HG02981 (cell line): ENCODE measurements around the gene SOBP.
"Not testable (repeated sequence)": the region's sequence is repeated elsewhere in the genome, so short reads cannot be mapped to it uniquely, and the experiment has no call there.

Experiments
- ATAC-seq: cut with Tn5 transposase; IDR thresholded peaks from one replicate; pipeline ENCODE4 v1.9.1; 2021; ENCODE audit warnings: mild to moderate bottlenecking, moderate library complexity; ENCODE audit not compliant: unreplicated experiment

Gene SOBP

GRCh38 chr6:107550241-107550840 lies 60.4 kb downstream of the SOBP start:
- no peak for ATAC-seq

DNA sequence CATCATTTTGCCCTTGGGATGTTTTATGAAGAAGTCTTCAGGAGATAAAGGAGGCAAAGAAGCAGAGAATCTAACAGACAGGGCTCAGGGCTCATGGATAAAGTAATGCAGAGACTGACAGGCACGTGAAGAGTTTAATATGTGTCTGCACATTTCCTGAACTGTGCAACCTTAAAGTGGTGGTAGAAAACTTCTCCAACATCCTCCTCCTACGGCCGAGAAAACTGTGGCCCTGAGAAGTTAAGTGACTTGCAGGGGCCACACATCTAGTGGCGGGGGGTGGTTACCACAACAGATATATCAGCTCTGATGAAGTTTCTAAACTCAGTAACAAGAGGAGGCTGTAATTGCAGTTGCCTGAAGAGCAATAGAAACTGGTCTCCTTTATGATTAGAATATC lies 61.0 kb downstream of the SOBP start:
- ATAC-seq: no peak

DNA sequence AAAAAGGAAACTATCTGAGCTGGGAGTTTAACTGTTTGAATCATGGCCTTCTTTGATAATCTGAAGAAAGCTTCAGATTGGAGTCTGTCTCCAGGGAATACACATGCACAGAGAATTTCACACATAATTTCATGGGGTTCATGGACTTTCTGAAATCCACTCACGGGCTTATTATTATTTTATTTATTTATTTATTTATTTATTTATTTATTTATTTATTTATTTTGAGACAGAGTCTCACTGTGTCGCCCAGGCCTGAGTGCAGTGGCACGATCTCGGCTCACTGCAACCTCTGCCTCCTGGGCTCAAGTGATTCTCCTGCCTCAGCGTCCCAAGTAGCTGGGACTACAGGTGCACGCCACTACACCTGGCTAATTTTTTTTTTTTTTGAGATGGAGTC lies 63.2 kb downstream of the SOBP start:
- ATAC-seq: not testable (repeated sequence)

DNA sequence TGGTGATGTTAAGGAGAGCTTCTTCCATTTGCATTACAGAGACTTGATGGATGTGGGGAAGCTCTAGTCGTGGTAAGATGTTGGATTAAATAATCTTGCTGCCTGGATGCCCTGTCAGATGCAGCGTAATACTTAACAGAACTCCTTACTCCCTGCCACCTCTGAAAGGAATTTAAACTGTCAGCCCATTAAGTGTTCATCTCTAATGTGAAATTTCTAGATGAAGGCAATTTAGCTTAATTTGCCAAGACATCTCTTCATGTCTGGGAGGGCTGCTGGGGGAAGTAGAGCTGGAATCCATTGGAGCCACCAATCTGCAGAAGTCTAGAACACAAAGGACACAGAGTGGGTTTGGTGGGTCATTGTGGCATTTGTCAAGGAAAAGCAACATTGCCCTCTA lies 64.4 kb downstream of the SOBP start:
- ATAC-seq: no peak

- ATAC-seq: no peak
Measured at GRCh38 chr6:107554918-107555317, 65.0 kb downstream of the SOBP start.

DNA sequence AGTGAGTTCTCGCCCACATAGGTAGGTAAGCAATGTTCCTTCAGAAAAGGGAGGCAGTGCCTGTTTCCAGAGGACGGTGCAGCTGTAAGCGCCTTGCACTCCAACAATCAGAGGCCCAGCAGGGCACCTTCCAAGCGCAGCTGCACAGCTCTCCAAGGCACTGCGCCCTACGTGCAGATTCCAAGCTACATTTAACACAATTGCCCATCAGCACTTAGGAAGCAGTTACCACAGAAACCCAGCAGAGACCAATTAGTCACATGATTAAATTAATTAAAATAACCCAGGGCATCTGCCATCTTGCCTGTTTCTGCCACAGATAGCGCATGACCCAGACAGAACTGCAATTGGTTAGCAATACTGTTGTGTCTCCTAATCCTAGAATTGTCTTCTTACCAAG lies 65.5 kb downstream of the SOBP start:
- no peak for ATAC-seq

GRCh38 chr6:107556082-107556481 lies 66.2 kb downstream of the SOBP start:
- ATAC-seq: no peak

DNA sequence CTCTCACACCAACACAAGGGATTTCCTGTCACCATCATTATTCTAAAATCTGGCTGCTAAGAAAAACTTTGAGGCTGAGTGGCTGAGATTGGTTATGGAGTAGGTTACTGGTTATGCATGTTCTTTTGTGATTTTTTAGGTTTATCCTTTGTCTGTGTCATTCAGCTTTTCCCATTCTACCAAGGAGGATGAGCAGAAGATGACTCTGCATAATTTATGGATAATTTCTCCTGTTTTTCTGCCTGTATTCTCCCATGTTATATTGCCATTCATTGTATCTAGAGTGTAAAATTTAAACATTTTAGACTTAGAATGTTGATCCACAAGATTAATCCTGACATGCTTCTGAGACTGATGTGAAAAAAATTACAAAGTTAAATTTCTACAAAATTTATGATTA lies 67.8 kb downstream of the SOBP start:
- no peak for ATAC-seq

- ATAC-seq: no peak
Measured at GRCh38 chr6:107560657-107561056, 70.7 kb downstream of the SOBP start.

GRCh38 chr6:107561306-107561705 lies 71.4 kb downstream of the SOBP start:
- ATAC-seq: no peak

GRCh38 chr6:107563694-107564588 lies 74.0 kb downstream of the SOBP start:
- no peak for ATAC-seq

GRCh38 chr6:107564589-107564951 lies 74.7 kb downstream of the SOBP start:
- ATAC-seq: no peak

DNA sequence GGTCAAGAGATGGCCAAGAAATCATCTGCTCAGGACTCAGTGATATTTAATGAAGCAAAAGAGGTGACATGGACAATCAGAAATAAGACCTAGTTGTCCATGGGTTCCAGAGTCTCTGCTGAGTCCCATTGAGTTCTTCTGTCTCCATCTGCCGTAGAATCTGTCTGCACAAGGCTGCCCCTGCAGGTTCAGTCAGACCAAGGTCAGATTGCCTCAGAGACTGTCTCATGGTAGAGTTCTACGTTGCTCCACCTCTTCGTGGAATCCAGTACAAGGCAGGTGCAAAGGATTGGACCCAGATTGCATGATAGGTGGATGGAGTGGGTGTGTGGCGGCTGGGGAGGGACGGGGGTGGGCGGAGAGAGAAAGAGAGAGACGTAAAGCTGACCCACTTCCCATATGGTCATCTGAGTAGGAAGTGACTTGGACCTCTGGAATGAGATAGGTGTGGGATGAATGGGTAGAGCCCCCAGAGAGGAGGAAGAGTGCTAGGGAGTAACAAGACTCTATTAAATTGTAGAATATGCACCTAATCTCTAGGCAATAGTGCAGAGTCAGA lies 75.3 kb downstream of the SOBP start:
- ATAC-seq: no peak

DNA sequence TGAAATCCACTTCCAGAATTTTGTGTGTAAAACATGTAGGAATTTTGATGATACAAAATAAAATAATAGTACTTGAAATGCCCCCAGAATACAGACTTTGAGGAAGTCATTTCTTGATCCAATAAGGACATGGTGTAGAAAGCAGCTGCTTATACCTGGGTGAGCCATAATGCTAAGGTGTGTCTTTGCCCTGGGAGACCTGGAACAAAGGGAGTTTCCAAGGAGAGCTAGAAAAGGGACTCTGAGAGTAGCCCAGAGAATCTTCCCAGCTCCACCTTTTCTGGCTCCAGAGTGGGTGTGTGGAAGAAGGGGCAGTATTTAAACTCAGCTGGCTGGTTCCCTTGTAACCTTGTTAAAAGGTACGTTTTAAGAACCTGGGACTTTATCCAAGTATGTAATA lies 77.7 kb downstream of the SOBP start:
- no peak for ATAC-seq

- ATAC-seq: no peak
Measured at GRCh38 chr6:107569473-107569872, 79.6 kb downstream of the SOBP start.

- no peak for ATAC-seq
Measured at GRCh38 chr6:107571354-107571753, 81.4 kb downstream of the SOBP start.

DNA sequence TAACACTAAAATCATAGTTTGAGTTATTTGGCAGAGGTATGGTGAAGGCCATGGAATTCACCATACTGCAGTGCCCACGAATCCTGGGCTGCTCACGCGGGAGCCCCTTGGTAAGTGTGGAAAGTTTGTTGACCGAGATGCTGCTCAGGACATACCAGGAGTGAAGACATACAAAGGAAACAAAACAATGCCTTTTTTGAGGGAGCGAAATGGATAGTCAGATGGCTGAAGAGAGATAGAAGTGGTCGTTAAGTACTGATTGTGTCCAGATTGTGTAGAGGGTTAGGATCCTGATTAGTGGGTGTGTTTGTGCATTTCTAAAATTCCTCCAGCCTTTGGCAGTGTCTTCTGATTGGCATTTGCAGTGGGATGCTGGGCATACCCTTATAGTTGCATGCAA lies 83.0 kb downstream of the SOBP start:
- no peak for ATAC-seq

DNA sequence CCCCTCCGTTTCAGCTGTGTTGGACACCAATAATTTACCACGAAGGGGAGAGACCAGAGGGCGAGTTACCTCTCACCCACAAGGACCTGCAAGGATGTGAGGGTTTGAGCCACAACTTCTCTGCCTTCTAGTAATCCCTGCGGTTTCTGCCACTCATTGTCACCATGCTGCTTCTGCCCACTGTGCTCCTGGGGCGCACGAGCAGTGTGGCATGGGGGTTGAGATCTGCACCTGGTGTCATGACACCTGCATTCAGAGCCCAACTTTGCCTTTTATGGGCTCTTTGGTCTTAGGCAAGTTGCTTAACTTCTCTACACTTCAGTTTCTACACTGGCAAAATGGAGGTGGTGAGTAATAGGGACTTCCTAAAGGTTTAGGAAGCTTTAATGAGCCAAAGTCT lies 84.9 kb downstream of the SOBP start:
- no peak for ATAC-seq

- no peak for ATAC-seq
Measured at GRCh38 chr6:107576852-107577251, 86.9 kb downstream of the SOBP start.

DNA sequence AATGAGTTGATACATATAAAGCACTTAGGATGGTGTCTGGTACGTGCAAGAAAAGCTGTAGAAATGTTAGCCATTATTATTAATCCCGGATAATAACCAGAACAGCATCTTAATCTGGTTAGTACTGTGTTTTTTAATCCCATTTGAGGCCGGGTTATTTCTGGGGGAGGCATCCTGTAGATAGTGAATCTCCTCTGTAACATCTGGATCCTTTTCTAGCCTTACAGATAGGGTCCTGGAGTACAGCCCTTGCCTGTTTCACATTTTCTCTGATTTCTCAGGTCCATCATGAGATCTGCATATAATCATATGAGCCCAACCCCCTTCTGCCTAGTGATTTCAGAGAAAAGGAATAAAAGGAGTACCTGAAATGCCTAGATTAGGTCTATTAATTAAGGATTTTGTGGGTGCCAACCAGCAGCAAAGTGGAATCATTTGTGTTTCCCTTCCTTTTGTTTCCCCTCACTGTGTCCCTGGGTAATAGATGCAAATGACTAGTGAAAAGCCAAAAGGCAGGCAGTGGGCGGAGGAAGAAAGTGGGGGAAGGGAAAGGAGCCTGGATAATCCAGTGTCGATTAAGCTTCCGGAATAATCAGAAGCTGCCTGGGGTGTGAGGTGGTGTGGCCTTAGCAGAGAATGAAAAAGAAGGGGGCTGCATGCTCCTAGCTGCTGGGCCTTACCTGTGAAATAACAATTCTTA lies 88.9 kb downstream of the SOBP start:
- no peak for ATAC-seq

- ATAC-seq: no peak
Measured at GRCh38 chr6:107579456-107580056, 89.6 kb downstream of the SOBP start.
